HCT116 (cell line): ENCODE results near the gene COL16A1. TPM values are rescaled to one million over a fixed set of nuclear protein-coding genes. Genes with fewer than 3 reads are reported as not detected.

Source experiments
- ATAC-seq: fragments of 200-7000 bp; cut with Tn5 transposase; 2 replicates; pipeline ENCODE4 v1.9.1; 2020; ENCODE audit warnings: mild to moderate bottlenecking, moderate library complexity
- BruUV-seq: library from RNA; stranded (reverse); fragments of 400-500 nt; replicated peaks from 2 replicates; lab custom pipeline; 2021; lab: Mats Ljungman, UMichigan
- CTCF ChIA-PET: fragments of 300-600 bp; sonication (Branson Sonifier 250); formaldehyde crosslinking; loops from one replicate; lab custom pipeline; 2021; ENCODE audit warnings: antibody characterized with exemption; lab: Charles Lee
- POLR2A ChIA-PET: fragments of 300-600, 350-600 bp; sonication (Branson Sonifier 250); formaldehyde crosslinking; loops from one replicate; lab custom pipeline; 2021; ENCODE audit warnings: antibody characterized with exemption; lab: Charles Lee
- RAD21 ChIA-PET, 2 experiments: fragments of 300-600 bp; sonication (Branson Sonifier 250); formaldehyde crosslinking; loops; one replicate each; lab custom pipeline; 2023; ENCODE audit warnings: low total read pairs in 2 of 2; ENCODE audit not compliant: uncharacterized antibody in 2 of 2, unreplicated experiment in 2 of 2, low non-redundant PET in 1 of 2; lab: Charles Lee
- DNase-seq: peaks from one replicate; pipeline ENCODE4 v3.0.0-alpha.2; 2010; ENCODE audit warnings: low read depth, low spot score
- H2AFZ ChIP-seq: fragments of 200-600 bp; shearing (Covaris generic), sonication (generic); 2 replicates; pipeline ENCODE4 v1.6.1; 2017; ENCODE audit warnings: low read depth, mixed run types, mixed read lengths, antibody characterized with exemption, low read length; ENCODE audit not compliant: poor library complexity, severe bottlenecking
- H3K27ac ChIP-seq: 2 replicates; pipeline ENCODE4 v1.5.1; 2012; ENCODE audit warnings: low read depth, low read length
- H3K27me3 ChIP-seq: fragments of 200-600 bp; sonication (generic); 2 replicates; pipeline ENCODE4 v1.6.1; 2016; ENCODE audit warnings: mixed run types, low read length, mixed read lengths; ENCODE audit not compliant: insufficient read depth
- H3K36me3 ChIP-seq, 2 experiments: fragments of 200-500 bp in 1 of 2; fragments of 200-600 bp in 1 of 2; sonication (Bioruptor generic) in 1 of 2; sonication (generic) in 1 of 2; 2 replicates each; pipeline versions ENCODE4 v1.5.1 to v1.6.1; 2014 to 2016; ENCODE audit warnings: low read length in 2 of 2, inconsistent platforms in 1 of 2, mixed read lengths in 1 of 2, mixed run types in 1 of 2; ENCODE audit not compliant: insufficient read depth in 2 of 2, control insufficient read depth in 1 of 2
- H3K4me1 ChIP-seq, 2 experiments: fragments of 200-600 bp in 1 of 2; sonication (generic) in 1 of 2; 2 replicates each; pipeline versions ENCODE4 v1.5.1 to v1.6.1; 2012 to 2017; ENCODE audit warnings: low read length in 2 of 2, inconsistent platforms in 1 of 2, mild to moderate bottlenecking in 1 of 2, mixed read lengths in 1 of 2, mixed run types in 1 of 2, moderate library complexity in 1 of 2; ENCODE audit not compliant: insufficient read depth in 2 of 2, control insufficient read depth in 1 of 2
- H3K4me2 ChIP-seq: fragments of 200-600 bp; sonication (generic); 2 replicates; pipeline ENCODE4 v1.6.1; 2017; ENCODE audit warnings: mixed run types, low read length, mixed read lengths
- H3K4me3 ChIP-seq, 2 experiments: fragments of 200-600 bp in 1 of 2; sonication (generic) in 1 of 2; replicated peaks in 1 of 2; 2 replicates each; pipeline ENCODE4 v1.5.1; 2011 to 2016; ENCODE audit warnings: low read length in 2 of 2, control low read depth in 1 of 2, low read depth in 1 of 2, mild to moderate bottlenecking in 1 of 2, mixed read lengths in 1 of 2, mixed run types in 1 of 2
- H3K79me2 ChIP-seq: fragments of 200-600 bp; sonication (generic); 2 replicates; pipeline ENCODE4 v1.6.1; 2017; ENCODE audit warnings: mild to moderate bottlenecking, mixed run types, low read length, moderate library complexity, mixed read lengths; ENCODE audit not compliant: insufficient read depth
- H3K9ac ChIP-seq: fragments of 200-600 bp; sonication (generic); 2 replicates; pipeline ENCODE4 v1.6.1; 2016; ENCODE audit warnings: low read length, mixed read lengths
- H3K9me2 ChIP-seq: fragments of 200-600 bp; sonication (generic), shearing (Covaris generic); 2 replicates; pipeline ENCODE4 v1.6.1; 2017; ENCODE audit warnings: mixed run types, mild to moderate bottlenecking, moderate library complexity; ENCODE audit not compliant: insufficient read depth
- H3K9me3 ChIP-seq, 2 experiments: fragments of 200-500 bp in 1 of 2; fragments of 200-600 bp in 1 of 2; sonication (Bioruptor generic) in 1 of 2; sonication (generic) in 1 of 2; 2 replicates each; pipeline ENCODE4 v1.6.1; 2014 to 2017; ENCODE audit warnings: low read length in 2 of 2, mixed read lengths in 2 of 2, inconsistent platforms in 1 of 2, low read depth in 1 of 2, mild to moderate bottlenecking in 1 of 2, mixed run types in 1 of 2, moderate library complexity in 1 of 2; ENCODE audit not compliant: control insufficient read depth in 1 of 2, insufficient read depth in 1 of 2
- H4K20me1 ChIP-seq: fragments of 200-600 bp; sonication (generic), shearing (Covaris generic); 2 replicates; pipeline ENCODE4 v1.6.1; 2017; ENCODE audit warnings: mixed run types, mild to moderate bottlenecking, moderate library complexity; ENCODE audit not compliant: insufficient read depth
- CBX3 ChIP-seq: IDR thresholded peaks from 2 replicates; pipeline ENCODE4 v1.6.1; 2012; ENCODE audit warnings: low read depth
- CEBPB ChIP-seq: IDR thresholded peaks from 2 replicates; pipeline ENCODE4 v1.6.1; 2012; ENCODE audit warnings: low read depth
- EGR1 ChIP-seq: IDR thresholded peaks from 2 replicates; pipeline ENCODE4 v1.6.1; 2012; ENCODE audit warnings: low read depth
- ELF1 ChIP-seq: IDR thresholded peaks from 2 replicates; pipeline ENCODE4 v1.6.1; 2012; ENCODE audit warnings: low read depth, borderline replicate concordance
- EZH2phosphoT487 ChIP-seq: fragments of 200-600 bp; IDR thresholded peaks from 2 replicates; pipeline ENCODE4 v1.6.1; 2018; ENCODE audit warnings: antibody characterized with exemption, borderline replicate concordance
- FOSL1 ChIP-seq: IDR thresholded peaks from 2 replicates; pipeline ENCODE4 v1.6.1; 2012; ENCODE audit warnings: low read depth
- JUND ChIP-seq: IDR thresholded peaks from 2 replicates; pipeline ENCODE4 v1.6.1; 2012
- MAX ChIP-seq: IDR thresholded peaks from 2 replicates; pipeline ENCODE4 v1.6.1; 2012
- POLR2A ChIP-seq: IDR thresholded peaks from 2 replicates; pipeline ENCODE4 v1.7.0; 2011; ENCODE audit warnings: borderline replicate concordance; ENCODE audit not compliant: insufficient read depth, insufficient read length; ENCODE audit errors: extremely low read depth
- POLR2AphosphoS5 ChIP-seq: IDR thresholded peaks from 2 replicates; pipeline ENCODE4 v1.6.1; 2011; ENCODE audit warnings: mild to moderate bottlenecking, low read depth, low read length, moderate library complexity
- RAD21 ChIP-seq: IDR thresholded peaks from 2 replicates; pipeline ENCODE4 v1.6.1; 2012; ENCODE audit warnings: low read depth, mild to moderate bottlenecking
- SIN3A ChIP-seq: IDR thresholded peaks from 2 replicates; pipeline ENCODE4 v1.6.1; 2012; ENCODE audit warnings: low read depth
- SP1 ChIP-seq: IDR thresholded peaks from 2 replicates; pipeline ENCODE4 v1.6.1; 2012; ENCODE audit warnings: low read depth
- SRF ChIP-seq: IDR thresholded peaks from 2 replicates; pipeline ENCODE4 v1.6.1; 2012; ENCODE audit warnings: low read depth
- TCF7L2 ChIP-seq: IDR thresholded peaks from 2 replicates; pipeline ENCODE4 v1.7.0; 2011; ENCODE audit warnings: borderline replicate concordance, inconsistent platforms; ENCODE audit not compliant: insufficient read depth, insufficient read length; ENCODE audit errors: extremely low read depth
- ZBTB33 ChIP-seq: IDR thresholded peaks from 2 replicates; pipeline ENCODE4 v1.6.1; 2011; ENCODE audit warnings: mild to moderate bottlenecking, low read length, moderate library complexity; ENCODE audit not compliant: insufficient replicate concordance; ENCODE audit errors: extremely low read depth
- ZFX ChIP-seq: fragments of 450-650 bp; IDR thresholded peaks from 2 replicates; pipeline ENCODE4 v1.6.1; 2017
- ZNF274 ChIP-seq: fragments of 200-500 bp; sonication (Bioruptor generic); IDR thresholded peaks from 2 replicates; pipeline ENCODE4 v1.6.1; 2014; ENCODE audit warnings: mild to moderate bottlenecking, low read depth, low read length, inconsistent platforms
- intact Hi-C: fragments of 100-400 bp; cut with micrococcal nuclease; formaldehyde crosslinking; loops from 2 replicates; pipeline ENCODE4 v1.10.0; 2022
- total RNA-seq: library from RNA; stranded (reverse); gene quantifications from one replicate; pipeline ENCODE4 v1.2.1, GENCODE V29; 2021; ENCODE audit not compliant: unreplicated experiment

COL16A1 gene
- total RNA-seq, 1 experiment from 2014 or later, result 2.2 TPM

DNA sequence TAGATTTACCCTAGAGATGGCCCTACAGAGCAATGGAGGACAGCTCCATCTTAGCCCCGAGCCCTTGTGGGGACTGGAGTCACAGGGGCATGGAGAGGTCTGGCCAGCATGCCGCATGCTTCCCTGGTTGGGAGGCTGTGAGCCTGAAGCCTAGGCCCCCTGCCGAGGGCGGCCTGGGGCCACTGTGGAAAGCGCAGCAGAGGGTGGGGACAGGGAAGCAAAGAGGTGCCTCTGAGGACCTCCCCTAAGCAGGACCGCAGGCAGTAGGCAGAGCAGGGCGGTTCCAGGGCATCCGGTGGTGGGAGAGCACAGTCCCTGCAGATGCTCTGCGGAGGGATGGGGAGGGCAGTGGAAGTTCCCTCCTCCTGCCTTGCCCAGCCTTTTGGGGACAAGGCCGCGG lies 32.7 kb downstream of the COL16A1 start:
- CTCF ChIA-PET, result no interaction called here
- H3K27me3 ChIP-seq, result no peaks in the 10 kb centered on the region
- H3K27ac ChIP-seq, result no peak overlapping the region
- ATAC-seq (no peak), DNase-seq (no peak)
- no peak overlapping the region for H3K9ac ChIP-seq
- H3K4me1 ChIP-seq, result peaks cover 22 to 27% of the 10 kb centered on the region in 2 experiments
- intact Hi-C loops, result no loop called here
- TF ChIP-seq FOSL1, result no peak
- no peak for TF ChIP-seq TCF7L2
- no peak for TF ChIP-seq ZNF274
- no peak for TF ChIP-seq CEBPB
- TF ChIP-seq EGR1, result no peak
- TF ChIP-seq SP1, result no peak
- TF ChIP-seq, all 23 proteins: peak for 0
- RAD21 ChIA-PET, result no interaction called here
- H3K9me2 ChIP-seq, result no peaks in the 10 kb centered on the region
- H2AFZ ChIP-seq, result no peak overlapping the region
- POLR2A ChIA-PET, result interaction anchor here (1.0 to 1.3 kb wide), 2 partner anchors 8 to 82 kb away, joined by 3 to 4 read pairs; no protein-coding TSS in a partner anchor
- no peaks in the 10 kb centered on the region for H3K79me2 ChIP-seq
- H3K36me3 ChIP-seq, result no peaks in the 10 kb centered on the region
- H4K20me1 ChIP-seq, result no peaks in the 10 kb centered on the region
- no TSS peak for BruUV-seq
- H3K9me3 ChIP-seq, result no peaks in the 10 kb centered on the region
- no peak overlapping the region for H3K4me3 ChIP-seq
- H3K4me2 ChIP-seq, result no peak overlapping the region

DNA sequence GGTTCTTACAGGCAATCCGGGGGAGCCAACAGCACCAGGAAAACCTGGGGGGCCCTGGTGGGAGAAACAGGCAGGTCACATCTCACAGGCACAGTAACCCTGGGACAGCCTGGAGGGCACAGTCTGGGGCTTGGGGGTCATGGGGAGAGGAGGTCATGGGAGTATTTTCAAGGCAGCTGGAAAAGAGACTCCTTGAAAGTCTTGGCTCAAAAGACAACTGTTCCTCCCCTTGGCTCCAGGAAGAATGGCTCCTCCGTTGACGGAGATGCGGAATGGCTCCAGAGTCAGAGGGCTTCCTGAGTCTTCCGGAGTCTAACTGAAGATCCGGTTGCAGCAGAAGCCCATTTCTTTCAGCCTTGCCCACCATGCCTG lies 33.2 kb downstream of the COL16A1 start:
- Histone ChIP-seq H3K4me2 (peak overlapping the region; percentile 89), H3K27me3 (no peaks in the 10 kb centered on the region), H2AFZ (no peak overlapping the region), H3K9ac (no peak overlapping the region; the same call in 1 of the 2 replicates), H3K4me1 (peaks cover 23 to 29% of the 10 kb centered on the region in 2 experiments), H3K79me2 (no peaks in the 10 kb centered on the region), H4K20me1 (no peaks in the 10 kb centered on the region), H3K9me2 (no peaks in the 10 kb centered on the region), H3K9me3 (no peaks in the 10 kb centered on the region), H3K27ac (peak overlapping the region; percentile 46), H3K36me3 (no peaks in the 10 kb centered on the region), H3K4me3 (peak overlapping the region; percentile 8 to 47)
- ATAC-seq (peak; percentile 9; the same call in 1 of the 2 replicates), DNase-seq (no peak)
- intact Hi-C loops, result no loop called here
- ChIA-PET POLR2A (interaction anchor here (1.0 to 1.3 kb wide), 2 partner anchors 9 to 83 kb away, joined by 3 to 4 read pairs; no protein-coding TSS in a partner anchor), RAD21 (interaction anchor here in 1 of 2 experiments (1.3 kb wide), 1 partner anchor 118 kb away, joined by 10 read pairs; no protein-coding TSS in a partner anchor), CTCF (interaction anchor here (1.0 to 1.5 kb wide), 7 partner anchors 35 to 392 kb away, joined by 3 to 13 read pairs (median 5); no protein-coding TSS in a partner anchor)
- no TSS peak for BruUV-seq
- TF ChIP-seq SRF (no peak), SP1 (no peak), MAX (no peak), FOSL1 (no peak), CEBPB (no peak), CBX3 (no peak), ELF1 (no peak), POLR2AphosphoS5 (no peak), EGR1 (no peak), TCF7L2 (no peak), EZH2phosphoT487 (no peak), SIN3A (no peak), ZFX (no peak), JUND (no peak), POLR2A (no peak), ZNF274 (no peak), RAD21 (no peak), ZBTB33 (no peak)
